CD4-positive, alpha-beta T cell treated with Interleukin-4 for 4 hours (primary cell): Measurements from ENCODE around the gene AACS.
"Not testable (repeated sequence)": the region's sequence is repeated elsewhere in the genome, so short reads cannot be mapped to it uniquely, and the experiment has no call there.

Experiments
- DNase-seq: peaks from one replicate; pipeline ENCODE4 v3.0.0-alpha.2; 2020

AACS gene, protein sequence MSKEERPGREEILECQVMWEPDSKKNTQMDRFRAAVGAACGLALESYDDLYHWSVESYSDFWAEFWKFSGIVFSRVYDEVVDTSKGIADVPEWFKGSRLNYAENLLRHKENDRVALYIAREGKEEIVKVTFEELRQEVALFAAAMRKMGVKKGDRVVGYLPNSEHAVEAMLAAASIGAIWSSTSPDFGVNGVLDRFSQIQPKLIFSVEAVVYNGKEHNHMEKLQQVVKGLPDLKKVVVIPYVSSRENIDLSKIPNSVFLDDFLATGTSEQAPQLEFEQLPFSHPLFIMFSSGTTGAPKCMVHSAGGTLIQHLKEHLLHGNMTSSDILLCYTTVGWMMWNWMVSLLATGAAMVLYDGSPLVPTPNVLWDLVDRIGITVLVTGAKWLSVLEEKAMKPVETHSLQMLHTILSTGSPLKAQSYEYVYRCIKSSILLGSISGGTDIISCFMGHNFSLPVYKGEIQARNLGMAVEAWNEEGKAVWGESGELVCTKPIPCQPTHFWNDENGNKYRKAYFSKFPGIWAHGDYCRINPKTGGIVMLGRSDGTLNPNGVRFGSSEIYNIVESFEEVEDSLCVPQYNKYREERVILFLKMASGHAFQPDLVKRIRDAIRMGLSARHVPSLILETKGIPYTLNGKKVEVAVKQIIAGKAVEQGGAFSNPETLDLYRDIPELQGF

DNA sequence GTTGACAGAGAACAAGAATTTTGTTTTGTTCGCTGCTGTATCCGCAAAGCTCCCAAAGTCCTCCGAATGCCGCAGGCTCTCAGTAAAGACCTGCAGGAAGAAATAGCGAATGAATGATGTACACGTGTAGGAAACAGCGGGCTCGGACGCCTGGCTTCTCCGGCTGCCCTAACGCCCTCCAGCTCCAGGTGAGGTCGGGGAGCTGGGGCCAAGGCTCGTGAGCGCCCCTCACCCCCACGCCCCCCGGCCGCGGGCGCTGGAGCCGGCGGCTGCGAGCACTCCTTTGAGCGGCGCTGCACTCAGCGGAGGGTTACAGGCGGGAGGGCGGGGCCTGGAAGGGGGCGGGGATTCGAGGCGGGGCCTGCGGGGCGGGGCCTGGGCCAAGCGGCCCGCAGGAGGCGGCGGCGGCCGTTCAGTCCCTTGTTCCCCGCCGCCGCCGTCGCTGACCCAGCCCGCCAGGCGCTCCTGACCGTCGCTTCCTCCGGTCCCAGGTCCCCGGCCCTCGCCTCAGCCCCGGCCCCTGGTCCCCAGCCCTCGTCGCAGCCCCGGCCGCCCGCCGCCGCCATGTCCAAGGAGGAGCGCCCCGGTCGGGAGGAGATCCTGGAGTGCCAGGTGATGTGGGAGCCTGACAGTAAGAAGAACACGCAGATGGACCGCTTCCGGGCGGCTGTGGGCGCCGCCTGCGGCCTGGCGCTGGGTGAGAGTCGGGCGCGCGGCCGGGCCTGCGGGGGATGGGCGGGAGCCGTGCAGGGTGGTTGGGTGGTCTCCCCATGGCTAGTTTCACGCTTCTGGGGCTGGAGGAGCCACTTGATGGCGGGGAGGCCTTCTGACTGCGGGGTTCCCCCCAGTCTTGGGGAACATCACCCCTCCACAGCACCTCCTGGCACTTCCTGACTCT lies at the start of gene AACS:
AACS (plus strand) TSS at position 415 of the 898 bp plus-strand sequence; CDS start at position 565, 150 bp downstream.
- peak; percentile 70 for DNase-seq

DNA sequence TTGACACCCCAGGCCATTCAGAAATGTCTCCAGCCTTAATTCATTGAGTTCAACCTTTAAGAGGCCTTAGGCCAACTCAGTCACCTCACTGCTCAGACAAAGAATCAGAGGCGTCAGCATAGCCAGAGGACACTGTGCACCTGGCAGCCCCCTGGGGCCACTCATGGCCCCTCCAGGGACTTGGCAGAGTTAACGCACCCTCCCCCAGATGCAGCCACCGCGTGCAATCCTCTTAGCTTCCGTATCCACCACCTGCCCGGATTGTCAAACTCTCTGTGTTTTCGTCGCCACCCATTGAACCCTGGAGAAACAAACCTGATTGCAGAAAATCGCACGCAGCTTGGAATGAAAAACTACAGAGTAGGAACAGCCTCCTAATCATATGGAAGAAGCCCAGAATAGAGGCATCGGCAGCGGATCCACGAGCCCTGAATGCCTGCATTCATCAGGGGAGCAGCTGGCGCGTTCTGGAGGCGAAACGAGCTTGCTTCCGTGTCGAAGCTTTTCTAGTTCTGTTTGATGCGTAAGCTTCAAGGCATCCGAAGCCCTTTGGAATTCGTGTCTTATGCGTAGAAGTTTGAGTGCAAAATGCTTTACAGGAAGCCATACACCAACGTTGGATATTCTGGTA lies 49.4 kb upstream of the AACS start:
- DNase-seq: no peak

DNA sequence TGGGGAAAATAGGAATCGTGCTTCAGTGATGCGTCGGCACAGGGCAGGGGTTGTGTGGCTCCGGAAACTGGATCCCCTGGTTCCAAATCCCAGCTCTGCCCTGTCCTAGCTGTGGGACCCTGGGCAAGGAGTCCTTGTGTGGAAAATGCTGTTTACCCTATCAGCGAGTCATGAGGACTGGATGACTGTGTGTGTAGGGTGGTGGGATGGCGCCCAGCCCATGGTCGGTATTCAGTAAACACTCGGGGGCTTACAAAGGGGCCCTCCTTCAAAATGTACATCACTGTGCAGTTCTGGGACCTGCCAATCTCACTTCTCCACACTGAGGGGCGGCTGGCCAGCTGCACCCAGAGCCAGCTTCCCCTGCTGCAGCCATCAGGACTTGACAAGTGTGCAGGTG lies 47.4 kb upstream of the AACS start:
- no peak for DNase-seq

DNA sequence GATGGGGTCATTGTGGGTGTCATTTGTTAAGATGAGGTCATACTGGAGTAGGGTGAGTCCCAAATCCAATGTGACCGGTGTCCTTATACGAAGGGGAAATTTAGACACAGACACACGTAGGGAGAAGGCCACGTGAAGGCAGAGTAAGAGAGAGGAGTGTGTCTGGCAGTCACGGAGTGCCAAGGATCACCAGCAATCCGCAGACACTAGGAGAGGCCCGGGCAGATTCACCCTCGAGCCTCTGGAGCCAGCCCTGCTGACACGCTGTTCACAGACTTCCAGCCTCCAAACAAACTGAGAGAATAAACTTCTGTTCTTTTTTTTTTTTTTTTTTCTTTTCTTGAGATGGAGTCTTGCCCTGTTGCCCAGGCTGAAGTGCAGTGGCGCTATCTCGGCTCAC lies 46.9 kb upstream of the AACS start:
- DNase-seq: no peak

DNA sequence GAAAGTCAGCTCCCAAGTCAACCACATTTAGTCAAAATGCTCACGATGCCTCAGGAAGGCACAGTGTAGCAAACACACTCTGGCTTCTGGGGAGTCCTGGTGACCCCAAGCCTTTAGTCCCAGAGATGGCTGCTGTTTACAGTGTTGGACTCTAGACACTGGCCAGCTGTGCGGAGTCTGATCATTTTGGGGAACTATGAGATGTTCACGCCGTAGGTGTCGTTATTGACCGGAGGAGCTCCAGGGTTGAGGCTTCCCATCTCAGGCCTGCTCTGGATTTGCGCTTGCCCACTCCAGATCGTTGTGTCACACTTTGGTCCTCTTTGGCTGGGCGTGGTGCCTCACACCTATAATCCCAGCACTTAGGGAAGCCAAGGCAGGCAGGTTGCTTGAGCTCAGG lies 44.1 kb upstream of the AACS start:
- DNase-seq: no peak

DNA sequence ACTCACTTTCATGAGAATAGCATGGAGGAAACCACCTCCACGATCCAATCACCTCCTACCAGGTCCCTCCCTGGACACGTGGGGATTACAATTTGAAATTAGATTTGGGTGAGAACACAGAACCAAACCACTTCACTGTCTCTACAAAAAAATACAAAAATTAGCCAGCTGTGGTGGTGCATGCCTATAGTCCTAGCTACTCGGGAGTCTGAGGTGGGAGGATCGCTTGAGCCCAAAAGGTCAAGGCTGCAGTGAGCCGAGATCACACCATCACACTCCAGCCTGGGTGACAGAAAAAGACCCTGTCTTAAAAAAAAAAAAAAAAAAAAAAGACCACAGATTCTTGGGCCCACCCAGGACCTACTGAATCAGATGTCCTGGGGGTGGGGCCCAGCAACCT lies 43.5 kb upstream of the AACS start:
- no peak for DNase-seq

DNA sequence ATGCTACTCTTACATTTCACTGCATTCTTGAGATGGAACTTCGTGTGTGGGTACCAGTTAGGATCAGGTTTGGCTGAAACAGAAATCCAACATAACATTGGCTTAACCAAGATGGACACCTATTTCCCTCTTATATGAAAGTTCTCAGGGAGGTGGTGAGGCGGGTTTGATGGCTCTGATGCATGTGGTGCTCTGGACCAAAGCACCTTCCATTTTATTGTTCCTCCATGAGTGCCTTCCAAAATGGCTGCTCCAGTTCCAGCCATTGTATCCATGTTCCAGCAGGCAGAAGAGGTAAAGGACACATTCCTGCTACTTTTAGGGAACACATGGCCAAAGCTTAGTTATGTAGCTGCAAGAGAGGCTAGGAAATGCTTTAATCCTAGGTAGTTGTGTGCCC lies 42.2 kb upstream of the AACS start:
- DNase-seq: no peak

DNA sequence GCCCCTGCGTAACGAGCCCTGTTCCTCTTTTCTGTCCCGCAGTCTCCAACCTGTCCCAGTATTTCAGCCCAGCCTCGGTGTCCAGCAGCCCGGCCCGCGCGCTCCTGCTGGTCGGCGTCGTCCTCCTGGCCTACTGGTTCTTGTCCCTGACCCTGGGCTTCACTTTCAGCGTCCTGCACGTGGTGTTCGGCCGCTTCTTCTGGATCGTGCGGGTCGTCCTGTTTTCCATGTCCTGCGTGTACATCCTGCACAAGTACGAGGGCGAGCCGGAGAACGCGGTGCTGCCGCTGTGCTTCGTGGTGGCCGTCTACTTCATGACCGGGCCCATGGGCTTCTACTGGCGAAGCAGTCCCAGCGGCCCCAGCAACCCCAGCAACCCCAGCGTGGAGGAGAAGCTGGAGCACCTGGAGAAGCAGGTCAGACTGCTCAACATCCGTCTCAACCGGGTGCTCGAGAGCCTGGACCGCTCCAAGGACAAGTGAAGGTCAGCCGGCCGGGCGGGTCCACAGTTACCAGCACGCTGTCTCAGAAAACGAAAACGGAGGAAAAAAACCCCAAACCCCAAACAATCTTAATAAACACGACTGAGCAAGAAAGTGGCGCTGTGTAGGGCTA lies 40.2 kb upstream of the AACS start:
- no peak for DNase-seq

DNA sequence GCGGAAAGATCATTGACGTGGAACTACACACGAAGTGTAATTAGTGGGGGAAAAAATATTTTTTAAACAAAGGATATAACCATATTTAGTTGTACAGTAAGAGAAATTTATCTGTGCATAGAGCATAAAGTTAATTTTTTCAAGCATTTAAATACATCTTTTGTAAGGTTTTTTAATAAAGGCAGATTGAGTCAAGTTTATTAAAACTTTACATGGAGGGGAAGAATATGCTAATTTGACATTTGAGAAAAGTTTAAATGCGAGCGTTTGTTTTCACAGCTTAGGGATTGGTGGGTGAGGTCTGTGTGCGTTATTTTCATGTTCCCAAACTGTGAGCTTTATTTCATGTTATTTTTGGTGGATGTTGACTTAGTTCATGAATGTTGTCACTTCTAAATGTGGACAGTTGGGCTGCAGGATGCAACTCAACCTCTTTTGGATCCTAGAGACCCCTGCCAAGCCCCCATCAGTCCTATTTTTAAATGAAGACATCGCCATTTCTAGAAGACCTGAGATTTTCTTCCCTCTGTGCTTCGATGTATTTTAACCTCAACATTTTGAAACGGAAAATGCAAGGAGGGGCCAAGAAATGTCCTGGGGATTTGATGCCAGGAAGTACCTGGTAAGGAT lies 39.5 kb upstream of the AACS start:
- DNase-seq: no peak

DNA sequence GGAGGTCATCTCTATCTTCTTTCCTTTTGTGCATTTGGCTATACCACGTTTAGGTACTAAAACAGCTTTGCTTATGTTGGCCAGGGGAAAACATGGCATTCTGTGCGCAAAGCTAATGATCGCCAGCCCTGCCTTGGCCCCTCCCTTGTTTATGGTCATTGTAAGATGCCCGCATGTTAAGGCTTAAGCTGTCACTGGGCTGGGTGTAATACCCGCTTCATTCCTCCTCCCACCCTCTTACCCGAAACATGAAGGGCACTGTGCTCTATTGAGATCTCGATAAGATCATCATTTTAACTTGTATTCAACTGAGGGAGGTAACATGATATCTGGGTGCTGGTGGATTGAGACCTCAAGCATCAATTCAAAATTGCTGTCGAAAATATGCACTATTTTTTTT lies 37.1 kb upstream of the AACS start:
- no peak for DNase-seq

DNA sequence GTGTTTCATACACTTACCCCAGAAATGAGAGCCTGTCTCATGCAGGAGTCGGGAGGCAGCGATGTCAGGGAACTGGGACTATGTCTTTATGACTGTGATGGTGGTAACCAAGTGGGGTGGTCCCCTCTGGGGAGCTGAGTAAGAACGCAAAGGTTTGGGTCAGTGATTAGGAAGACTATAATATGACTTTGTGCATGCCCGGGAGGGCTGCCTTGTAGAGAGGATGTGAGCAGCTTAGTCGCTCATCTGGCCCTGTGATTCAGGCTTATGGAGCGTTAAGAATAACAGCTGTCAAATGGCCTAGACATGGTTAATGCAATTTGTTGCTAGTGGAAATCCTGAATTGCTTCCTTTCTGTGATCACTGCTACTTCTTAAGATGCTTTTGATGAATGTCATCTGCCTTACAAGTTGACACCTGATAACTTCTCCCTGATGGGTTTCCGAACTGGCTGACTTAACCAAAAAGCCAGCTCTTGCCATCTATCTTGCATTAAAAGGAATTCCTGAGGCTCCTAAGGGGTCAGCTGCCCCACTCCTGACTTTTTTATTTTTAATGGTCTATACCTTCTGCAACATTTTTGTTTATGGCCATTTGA lies 35.4 kb upstream of the AACS start:
- DNase-seq: no peak

DNA sequence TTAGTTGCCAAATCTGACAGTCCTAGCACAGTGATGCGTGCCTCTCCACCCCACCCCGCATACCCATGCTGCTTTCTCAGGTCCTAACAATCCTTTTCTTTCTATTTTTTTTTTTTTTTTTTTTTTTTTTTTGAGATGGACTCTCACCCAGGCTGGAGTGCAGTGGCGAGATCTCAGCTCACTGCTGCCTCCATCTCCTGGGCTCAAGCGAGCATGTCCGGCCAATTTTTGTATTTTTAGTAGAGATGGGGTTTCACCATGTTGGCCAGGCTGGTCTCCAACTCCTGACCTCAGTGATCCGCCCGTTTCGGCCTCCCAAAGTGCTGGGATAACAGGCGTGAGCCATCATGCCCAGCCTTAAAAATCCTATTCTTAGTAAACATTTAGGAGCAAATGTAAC lies 33.8 kb upstream of the AACS start:
- not testable (repeated sequence) for DNase-seq

DNA sequence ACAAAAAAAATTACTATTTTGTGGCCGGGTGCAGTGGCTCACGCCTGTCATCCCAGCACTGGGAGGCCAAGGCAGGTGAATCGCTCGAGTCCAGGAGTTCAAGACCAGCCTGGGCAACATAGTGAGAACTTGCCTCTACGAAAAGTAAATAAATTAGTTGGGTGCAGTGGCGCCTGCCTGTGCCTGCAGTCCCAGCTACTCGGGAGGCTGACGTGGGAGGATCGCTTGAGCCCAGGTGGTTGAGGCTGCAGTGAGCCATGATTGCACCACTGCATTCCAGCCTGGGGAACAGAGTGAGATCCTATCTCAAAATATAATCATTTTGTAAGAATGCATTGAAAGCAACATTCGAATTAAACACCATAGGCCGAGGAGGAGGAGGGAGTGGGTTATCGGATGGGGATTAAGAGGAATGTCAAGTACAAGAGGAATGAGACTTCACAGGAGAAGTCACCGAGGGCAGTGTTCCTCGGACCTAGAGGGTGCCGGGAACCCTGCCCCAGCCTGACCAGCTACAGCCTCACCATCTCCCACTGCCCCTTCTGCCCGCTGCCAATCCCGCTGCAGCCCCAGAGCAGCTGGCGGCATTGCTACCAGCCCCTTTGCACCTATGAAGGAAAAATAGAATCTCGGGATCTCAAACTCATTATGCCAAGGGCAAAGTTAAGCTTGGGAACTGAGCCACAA lies 32.6 kb upstream of the AACS start:
- no peak for DNase-seq

DNA sequence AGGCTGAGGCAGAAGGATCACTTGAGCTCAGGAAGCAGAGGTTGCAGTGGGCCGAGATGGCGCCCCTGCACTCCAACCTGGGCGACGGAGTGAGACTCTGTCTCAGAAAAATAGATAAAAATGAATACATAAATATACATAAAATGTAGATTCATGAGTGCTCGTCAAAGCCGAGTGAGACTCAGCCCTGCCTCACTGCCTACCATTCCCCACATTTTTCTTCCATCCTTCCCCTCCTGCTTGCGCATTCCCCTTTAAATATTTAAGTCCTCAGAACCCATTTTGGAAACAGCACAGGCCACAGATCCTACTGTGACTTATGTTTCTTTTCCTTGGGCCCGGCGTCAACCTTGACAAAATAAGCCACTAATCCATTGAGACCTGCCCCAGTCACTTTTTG lies 31.9 kb upstream of the AACS start:
- no peak for DNase-seq

DNA sequence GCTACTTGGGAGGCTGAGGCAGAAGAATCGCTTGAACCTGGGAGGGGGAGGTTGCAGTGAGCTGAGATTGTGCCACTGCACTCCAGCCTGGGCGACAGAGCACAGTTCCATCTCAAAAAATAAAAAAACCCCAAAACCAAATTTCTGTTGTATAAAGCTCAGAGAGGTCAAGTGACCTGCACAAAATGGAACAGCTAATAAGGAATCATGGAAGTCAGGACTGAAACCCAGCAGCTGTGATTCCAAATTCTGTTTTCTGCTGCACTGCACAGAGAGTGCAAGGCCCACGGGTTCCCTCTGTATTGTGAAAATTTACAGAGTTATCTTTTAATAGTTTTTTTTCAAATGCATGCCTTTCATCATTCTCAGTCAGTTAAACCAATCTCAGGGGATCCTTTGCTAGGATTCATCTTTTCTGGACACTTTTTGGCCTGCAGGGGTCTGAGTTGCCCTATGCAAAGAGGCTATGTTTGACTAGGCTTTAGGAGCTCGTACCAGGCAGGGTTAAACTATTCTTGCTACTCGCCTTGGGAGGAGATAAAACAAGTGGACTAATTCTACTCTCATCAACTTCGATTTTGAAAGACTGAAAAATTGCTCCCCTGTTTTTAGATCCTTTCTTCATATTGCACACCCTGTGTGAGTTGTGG lies 26.1 kb upstream of the AACS start:
- DNase-seq: no peak

DNA sequence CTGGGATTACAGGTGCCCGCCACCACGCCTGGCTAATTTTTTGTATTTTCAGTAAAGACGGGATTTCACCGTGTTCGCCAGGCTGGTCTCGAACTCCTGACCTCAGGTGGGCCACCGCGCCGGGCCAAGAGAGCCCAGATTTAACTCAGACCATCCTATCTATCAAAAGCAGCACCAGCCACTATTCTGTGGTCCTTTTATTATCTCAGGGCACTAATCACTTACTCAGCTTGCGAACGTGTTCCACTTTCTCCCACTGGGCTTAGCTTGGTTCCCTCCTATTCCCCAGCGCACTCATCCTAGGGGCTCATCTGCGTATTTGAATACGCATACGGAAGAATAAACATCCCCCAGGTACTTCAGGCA lies 16.2 kb upstream of the AACS start:
- DNase-seq: no peak

DNA sequence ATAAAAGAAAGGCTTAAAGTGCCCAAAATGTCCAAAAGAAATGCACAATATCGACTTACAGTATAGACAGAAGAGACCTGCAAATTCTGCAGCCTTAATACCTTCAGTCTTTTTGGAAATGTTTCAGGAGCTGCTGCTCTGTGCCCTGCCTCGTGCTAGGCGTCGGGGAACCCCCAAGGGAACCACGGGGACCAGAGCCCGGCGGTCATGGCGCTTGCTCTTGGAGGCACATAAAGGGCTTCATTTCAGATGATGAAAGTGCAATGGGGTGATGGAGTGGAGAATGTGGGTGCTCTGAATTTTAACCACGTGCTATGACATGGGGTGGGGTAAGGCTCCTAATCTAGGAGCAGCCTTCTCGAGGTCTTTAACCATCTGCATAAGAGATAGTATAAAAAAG lies 14.8 kb upstream of the AACS start:
- no peak for DNase-seq

DNA sequence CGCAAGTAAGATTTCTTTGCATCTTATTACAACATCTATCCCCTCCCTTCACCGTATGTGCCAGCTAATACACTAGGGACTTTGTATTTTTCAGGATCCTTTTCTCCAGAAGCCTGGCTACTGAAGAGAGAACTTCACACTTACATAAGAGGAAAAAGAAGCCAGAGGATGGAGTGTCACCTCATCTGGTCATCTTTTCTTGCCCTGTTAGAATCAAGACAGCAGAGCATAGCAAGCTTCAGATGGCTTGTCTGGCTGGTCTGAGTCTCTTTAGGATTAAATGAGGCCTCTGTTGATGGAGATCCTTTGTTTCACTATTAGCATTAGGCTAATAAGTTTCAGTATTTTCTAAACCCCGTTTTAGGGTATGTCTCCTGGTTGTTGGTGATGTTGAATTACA lies 14.4 kb upstream of the AACS start:
- DNase-seq: no peak

DNA sequence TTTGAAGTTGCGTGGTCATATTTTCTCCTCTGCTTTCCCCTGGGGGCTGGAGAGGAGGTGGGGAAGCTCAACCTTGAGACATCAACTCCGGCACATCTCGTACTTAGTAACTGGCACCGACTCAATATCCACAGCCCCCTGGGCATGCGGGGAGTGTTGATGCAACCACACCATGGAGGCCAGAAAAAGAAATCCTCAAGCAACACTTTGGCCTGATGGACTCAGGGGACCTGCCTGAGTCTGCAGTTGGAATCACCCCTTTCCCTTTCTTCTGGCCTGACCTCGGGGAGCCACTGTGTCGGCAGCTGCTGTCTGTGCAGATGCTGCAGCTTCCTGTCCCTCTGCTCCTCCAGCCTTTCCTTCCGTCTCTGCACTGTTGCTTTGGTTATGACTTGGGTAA lies 11.4 kb upstream of the AACS start:
- no peak for DNase-seq

DNA sequence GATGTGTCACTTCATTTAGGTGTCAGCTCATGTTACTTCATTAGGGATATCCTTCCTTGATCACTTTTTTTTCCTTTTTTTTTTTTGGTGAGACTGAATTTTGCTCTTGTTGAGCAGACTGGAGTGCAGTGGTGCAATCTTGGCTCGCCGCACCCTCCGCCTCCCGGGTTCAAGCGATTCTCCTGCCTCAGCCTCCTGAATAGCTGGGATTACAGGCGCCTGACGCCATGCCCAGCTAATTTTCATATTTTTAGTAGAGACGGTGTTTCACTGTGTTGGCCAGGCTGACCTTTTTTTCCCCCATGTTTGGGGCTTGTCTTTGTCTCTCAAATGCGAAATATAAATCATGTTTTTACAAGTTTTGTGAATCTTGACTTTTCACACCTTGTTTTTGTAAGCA lies 9.6 kb upstream of the AACS start:
- DNase-seq: no peak

DNA sequence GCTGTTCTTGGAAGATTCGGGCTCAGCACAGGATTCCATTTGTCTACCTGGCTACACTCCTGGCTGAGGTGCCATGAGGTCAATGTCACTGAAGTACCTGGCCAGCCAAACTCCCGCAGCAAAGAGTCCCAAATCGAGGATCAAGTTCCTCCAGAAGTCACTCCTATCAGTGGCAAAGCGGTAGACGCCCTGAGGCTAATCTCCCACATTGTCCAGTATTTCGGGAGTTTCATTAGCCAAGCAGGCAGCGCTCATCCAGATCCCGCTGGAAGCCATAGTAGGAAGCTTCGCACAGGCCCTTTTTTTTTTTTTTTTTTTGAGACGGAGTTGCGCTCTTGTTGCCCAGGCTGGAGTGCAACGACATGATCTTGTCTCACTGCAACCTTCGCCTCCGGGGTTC lies 8.9 kb upstream of the AACS start:
- DNase-seq: no peak
